ENCODE results near the gene SSBP3.
"Not testable (repeated sequence)": the region's sequence is repeated elsewhere in the genome, so short reads cannot be mapped to it uniquely, and the experiment has no call there.

The SSBP3 gene

DNA sequence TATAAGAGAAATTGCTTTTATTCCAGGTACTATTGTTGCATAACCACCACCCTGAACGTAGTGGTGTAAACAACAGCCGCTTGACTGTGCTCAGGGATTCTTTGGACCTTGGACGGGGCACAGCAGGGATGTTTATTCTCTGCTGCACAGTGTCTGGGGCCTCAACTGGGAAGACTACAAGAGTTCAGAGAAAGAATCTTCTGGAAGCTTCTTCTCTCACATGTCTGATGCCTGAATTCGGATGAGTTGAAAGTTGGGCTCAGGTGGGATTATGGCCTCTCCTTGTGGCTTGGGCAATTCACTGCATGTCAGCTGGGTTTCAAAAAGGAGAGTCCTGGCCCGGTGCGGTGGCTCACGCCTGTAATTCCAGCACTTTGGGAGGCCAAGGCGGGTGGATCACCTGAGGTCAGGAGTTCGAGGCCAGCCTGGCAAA, 19.0 kb upstream of the SSBP3 start:
- no peaks in the 10 kb centered on the region for H3K9me3 ChIP-seq (ENCODE audit: insufficient read depth, low read length, severe bottlenecking)
- no peaks in the 10 kb centered on the region for H3K27me3 ChIP-seq (ENCODE audit: insufficient read depth, low read length, poor library complexity)
- no peaks in the 10 kb centered on the region for H3K79me2 ChIP-seq (ENCODE audit: insufficient read depth, low read length)
- no peaks in the 10 kb centered on the region for H3K4me1 ChIP-seq (ENCODE audit: insufficient read depth, low read length)
- H3K4me3 ChIP-seq (ENCODE audit: low read depth in 1 of 2, low read length in 2 of 2), result no peak overlapping the region
- TF ChIP-seq EZH2 (IDR thresholded peaks at IDR 0.05; ENCODE audit: borderline replicate concordance, low read depth, low read length, severe bottlenecking), result no peak
- ATAC-seq (ENCODE audit: insufficient read depth, low read depth) (no peak), DNase-seq (no peak)
- no peak overlapping the region for H2AFZ ChIP-seq (ENCODE audit: low read depth, low read length)
- no peaks in the 10 kb centered on the region for H4K20me1 ChIP-seq (ENCODE audit: insufficient read depth, low read length)
- no peak overlapping the region for H3K9ac ChIP-seq (ENCODE audit: low read depth, low read length)
- H3K27ac ChIP-seq (ENCODE audit: low read length), result no peak overlapping the region
- H3K36me3 ChIP-seq (ENCODE audit: insufficient read depth, low read length), result no peaks in the 10 kb centered on the region
- H3K4me2 ChIP-seq (ENCODE audit: insufficient read depth, low read length), result no peak overlapping the region

DNA sequence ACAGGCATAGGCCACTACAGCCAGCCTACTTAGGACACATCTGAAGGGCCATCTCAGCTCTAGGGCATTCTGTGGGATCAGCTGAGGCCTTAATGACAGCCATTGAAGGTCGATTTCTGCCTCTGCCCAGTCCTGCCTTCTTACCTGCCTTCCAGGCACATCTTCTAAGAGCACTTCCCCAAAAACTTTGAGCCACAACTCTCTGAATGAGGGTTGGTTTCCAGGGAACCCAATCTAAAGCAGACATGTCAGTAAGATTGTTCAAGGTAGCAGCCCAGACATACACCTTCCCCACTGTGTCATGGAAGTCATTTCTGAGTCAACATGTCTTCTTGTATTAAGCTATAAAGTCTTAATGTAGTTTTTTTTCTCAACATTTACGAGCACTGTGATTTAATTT, 18.2 kb upstream of the SSBP3 start:
- Histone ChIP-seq H3K9me3 (ENCODE audit: insufficient read depth, low read length, severe bottlenecking) (no peaks in the 10 kb centered on the region), H3K79me2 (ENCODE audit: insufficient read depth, low read length) (no peaks in the 10 kb centered on the region), H3K4me2 (ENCODE audit: insufficient read depth, low read length) (no peak overlapping the region), H4K20me1 (ENCODE audit: insufficient read depth, low read length) (no peaks in the 10 kb centered on the region), H3K9ac (ENCODE audit: low read depth, low read length) (no peak overlapping the region), H3K4me3 (ENCODE audit: low read depth in 1 of 2, low read length in 2 of 2) (no peak overlapping the region), H3K27ac (ENCODE audit: low read length) (no peak overlapping the region), H3K36me3 (ENCODE audit: insufficient read depth, low read length) (no peaks in the 10 kb centered on the region), H3K4me1 (ENCODE audit: insufficient read depth, low read length) (no peaks in the 10 kb centered on the region), H3K27me3 (ENCODE audit: insufficient read depth, low read length, poor library complexity) (no peaks in the 10 kb centered on the region), H2AFZ (ENCODE audit: low read depth, low read length) (no peak overlapping the region)
- no peak for ATAC-seq (ENCODE audit: insufficient read depth, low read depth)
- TF ChIP-seq CTCF (IDR thresholded peaks at IDR 0.05; ENCODE audit: borderline replicate concordance, extremely low read depth, low read length, poor library complexity, severe bottlenecking) (no peak), EZH2 (IDR thresholded peaks at IDR 0.05; ENCODE audit: borderline replicate concordance, low read depth, low read length, severe bottlenecking) (no peak)
- DNase-seq, result no peak

GRCh38 chr1:54421101-54421504, 14.9 kb upstream of the SSBP3 start:
- ATAC-seq (ENCODE audit: insufficient read depth, low read depth) (no peak), DNase-seq (no peak)
- no peaks in the 10 kb centered on the region for H3K36me3 ChIP-seq (ENCODE audit: insufficient read depth, low read length)
- H3K27me3 ChIP-seq (ENCODE audit: insufficient read depth, low read length, poor library complexity), result no peaks in the 10 kb centered on the region
- H3K27ac ChIP-seq (ENCODE audit: low read length), result no peak overlapping the region
- no peak overlapping the region for H3K9ac ChIP-seq (ENCODE audit: low read depth, low read length)
- peaks cover 16% of the 10 kb centered on the region for H3K4me1 ChIP-seq (ENCODE audit: insufficient read depth, low read length)
- H2AFZ ChIP-seq (ENCODE audit: low read depth, low read length), result no peak overlapping the region
- H3K4me3 ChIP-seq (ENCODE audit: low read depth in 1 of 2, low read length in 2 of 2), result no peak overlapping the region
- H3K4me2 ChIP-seq (ENCODE audit: insufficient read depth, low read length), result no peak overlapping the region
- H4K20me1 ChIP-seq (ENCODE audit: insufficient read depth, low read length), result no peaks in the 10 kb centered on the region
- no peaks in the 10 kb centered on the region for H3K9me3 ChIP-seq (ENCODE audit: insufficient read depth, low read length, severe bottlenecking)
- TF ChIP-seq CTCF (IDR thresholded peaks at IDR 0.05; ENCODE audit: borderline replicate concordance, extremely low read depth, low read length, poor library complexity, severe bottlenecking), result no peak
- no peak for TF ChIP-seq EZH2 (IDR thresholded peaks at IDR 0.05; ENCODE audit: borderline replicate concordance, low read depth, low read length, severe bottlenecking)
- no peaks in the 10 kb centered on the region for H3K79me2 ChIP-seq (ENCODE audit: insufficient read depth, low read length)

DNA sequence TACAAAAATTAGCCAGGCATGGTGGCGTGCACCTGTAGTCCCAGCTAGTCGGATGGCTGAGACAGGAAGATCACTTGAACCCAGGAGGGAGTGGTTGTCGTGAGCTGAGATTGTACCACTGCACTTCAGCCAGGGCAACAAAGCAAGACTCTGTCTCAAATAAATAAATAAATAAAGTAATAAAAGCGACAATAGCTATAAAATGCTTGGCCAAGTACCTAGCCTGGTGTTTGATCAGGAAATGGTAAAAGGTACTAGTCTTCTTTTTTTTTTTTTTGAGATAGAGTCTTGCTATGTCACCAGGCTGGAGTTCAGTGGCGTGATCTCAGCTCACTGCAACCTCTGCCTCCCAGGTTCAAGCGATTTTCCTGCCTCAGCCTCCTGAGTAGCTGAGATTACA, 12.4 kb upstream of the SSBP3 start:
- H3K9ac ChIP-seq (ENCODE audit: low read depth, low read length); DNase-seq: not testable (repeated sequence)

More for the DNA sequence above, 12.4 kb upstream of the SSBP3 start:
- not testable (repeated sequence) for H3K36me3 ChIP-seq (ENCODE audit: insufficient read depth, low read length); H3K9me3 ChIP-seq (ENCODE audit: insufficient read depth, low read length, severe bottlenecking); H3K79me2 ChIP-seq (ENCODE audit: insufficient read depth, low read length); H3K27me3 ChIP-seq (ENCODE audit: insufficient read depth, low read length, poor library complexity); H3K4me3 ChIP-seq (ENCODE audit: low read depth in 1 of 2, low read length in 2 of 2); H3K4me2 ChIP-seq (ENCODE audit: insufficient read depth, low read length); H2AFZ ChIP-seq (ENCODE audit: low read depth, low read length); H3K27ac ChIP-seq (ENCODE audit: low read length); ATAC-seq (ENCODE audit: insufficient read depth, low read depth); H4K20me1 ChIP-seq (ENCODE audit: insufficient read depth, low read length)
- peaks cover 26% of the 10 kb centered on the region for H3K4me1 ChIP-seq (ENCODE audit: insufficient read depth, low read length)

Measured in DND-41 (cell line).